ENCODE data around the gene FA2H.

FA2H gene

GRCh38 chr16:74760007-74760767 is 14.4 kb downstream of the FA2H start:
- H3K9me3 Mint-ChIP-seq: peaks cover 3% of the 10 kb centered on the region
- H3K36me3 Mint-ChIP-seq: peaks cover 8% of the 10 kb centered on the region
- no peak overlapping the region for H3K27ac Mint-ChIP-seq
- H3K27me3 Mint-ChIP-seq: peaks cover 2% of the 10 kb centered on the region
- H3K4me1 Mint-ChIP-seq: no peaks in the 10 kb centered on the region
- ATAC-seq (ENCODE audit: low read depth) (peak; percentile 55), DNase-seq (ENCODE audit: low spot score in 2 of 2) (no peak)
- no peak overlapping the region for H3K4me3 Mint-ChIP-seq

- peaks cover 3% of the 10 kb centered on the region for H3K9me3 Mint-ChIP-seq
- H3K27ac Mint-ChIP-seq: no peak overlapping the region
- no peak for ATAC-seq (ENCODE audit: low read depth)
- DNase-seq (ENCODE audit: low spot score in 2 of 2): no peak
- no peaks in the 10 kb centered on the region for H3K4me1 Mint-ChIP-seq
- no peak overlapping the region for H3K4me3 Mint-ChIP-seq
- H3K27me3 Mint-ChIP-seq: peaks cover 2% of the 10 kb centered on the region
- H3K36me3 Mint-ChIP-seq: peaks cover 8% of the 10 kb centered on the region
Observed at GRCh38 chr16:74759564-74759963, 15.1 kb downstream of the FA2H start.

- DNase-seq (ENCODE audit: low spot score in 2 of 2) (no peak), ATAC-seq (ENCODE audit: low read depth) (no peak)
- H3K27me3 Mint-ChIP-seq: no peaks in the 10 kb centered on the region
- no peaks in the 10 kb centered on the region for H3K4me1 Mint-ChIP-seq
- no peak overlapping the region for H3K27ac Mint-ChIP-seq
- no peak overlapping the region for H3K4me3 Mint-ChIP-seq
- H3K9me3 Mint-ChIP-seq: no peaks in the 10 kb centered on the region
- H3K36me3 Mint-ChIP-seq: peaks cover 4% of the 10 kb centered on the region
Observed at GRCh38 chr16:74758801-74759200, 15.8 kb downstream of the FA2H start.

GRCh38 chr16:74757349-74757748 is 17.3 kb downstream of the FA2H start:
- no peak overlapping the region for H3K27ac Mint-ChIP-seq
- DNase-seq (ENCODE audit: low spot score in 2 of 2) (no peak), ATAC-seq (ENCODE audit: low read depth) (no peak)
- H3K36me3 Mint-ChIP-seq: peaks cover 4% of the 10 kb centered on the region
- H3K4me3 Mint-ChIP-seq: no peak overlapping the region
- no peaks in the 10 kb centered on the region for H3K27me3 Mint-ChIP-seq
- no peaks in the 10 kb centered on the region for H3K9me3 Mint-ChIP-seq
- H3K4me1 Mint-ChIP-seq: no peaks in the 10 kb centered on the region

- ATAC-seq (ENCODE audit: low read depth): no peak
- Mint-ChIP-seq H3K27me3 (no peaks in the 10 kb centered on the region), H3K4me1 (no peaks in the 10 kb centered on the region), H3K4me3 (no peak overlapping the region), H3K36me3 (peaks cover 4% of the 10 kb centered on the region), H3K9me3 (no peaks in the 10 kb centered on the region), H3K27ac (no peak overlapping the region)
- no peak for DNase-seq (ENCODE audit: low spot score in 2 of 2)
Observed at GRCh38 chr16:74756203-74756602, 18.4 kb downstream of the FA2H start.

- H3K36me3 Mint-ChIP-seq: peaks cover 5% of the 10 kb centered on the region
- H3K27ac Mint-ChIP-seq: no peak overlapping the region
- H3K4me1 Mint-ChIP-seq: peaks cover 3% of the 10 kb centered on the region
- H3K27me3 Mint-ChIP-seq: peaks cover 1% of the 10 kb centered on the region
- ATAC-seq (ENCODE audit: low read depth) (no peak), DNase-seq (ENCODE audit: low spot score in 2 of 2) (no peak)
- no peaks in the 10 kb centered on the region for H3K9me3 Mint-ChIP-seq
- H3K4me3 Mint-ChIP-seq: no peak overlapping the region
Observed at GRCh38 chr16:74753180-74753579, 21.4 kb downstream of the FA2H start.

- H3K27ac Mint-ChIP-seq: no peak overlapping the region
- H3K36me3 Mint-ChIP-seq: peaks cover 5% of the 10 kb centered on the region
- no peak for ATAC-seq (ENCODE audit: low read depth)
- peaks cover 3% of the 10 kb centered on the region for H3K4me1 Mint-ChIP-seq
- H3K4me3 Mint-ChIP-seq: no peak overlapping the region
- H3K27me3 Mint-ChIP-seq: peaks cover 1% of the 10 kb centered on the region
- H3K9me3 Mint-ChIP-seq: no peaks in the 10 kb centered on the region
- no peak for DNase-seq (ENCODE audit: low spot score in 2 of 2)
Observed at GRCh38 chr16:74752756-74753155, 21.9 kb downstream of the FA2H start.

- H3K9me3 Mint-ChIP-seq: no peaks in the 10 kb centered on the region
- H3K36me3 Mint-ChIP-seq: peaks cover 5% of the 10 kb centered on the region
- H3K4me3 Mint-ChIP-seq: no peak overlapping the region
- no peak for ATAC-seq (ENCODE audit: low read depth)
- peaks cover 3% of the 10 kb centered on the region for H3K4me1 Mint-ChIP-seq
- H3K27ac Mint-ChIP-seq: no peak overlapping the region
- peaks cover 1% of the 10 kb centered on the region for H3K27me3 Mint-ChIP-seq
- no peak for DNase-seq (ENCODE audit: low spot score in 2 of 2)
Observed at GRCh38 chr16:74752258-74752657, 22.4 kb downstream of the FA2H start.

- ATAC-seq (ENCODE audit: low read depth) (no peak), DNase-seq (ENCODE audit: low spot score in 2 of 2) (no peak)
- Mint-ChIP-seq H3K27ac (no peak overlapping the region), H3K27me3 (peaks cover 1% of the 10 kb centered on the region), H3K36me3 (peaks cover 3% of the 10 kb centered on the region), H3K4me1 (peaks cover 3% of the 10 kb centered on the region), H3K9me3 (no peaks in the 10 kb centered on the region), H3K4me3 (no peak overlapping the region)
Observed at GRCh38 chr16:74751658-74752057, 23.0 kb downstream of the FA2H start.

GRCh38 chr16:74749291-74750055 is 25.1 kb downstream of the FA2H start:
- ATAC-seq (ENCODE audit: low read depth): no peak
- no peak overlapping the region for H3K4me3 Mint-ChIP-seq
- peaks cover 1% of the 10 kb centered on the region for H3K27me3 Mint-ChIP-seq
- H3K9me3 Mint-ChIP-seq: no peaks in the 10 kb centered on the region
- no peak overlapping the region for H3K27ac Mint-ChIP-seq
- peaks cover 3% of the 10 kb centered on the region for H3K4me1 Mint-ChIP-seq
- H3K36me3 Mint-ChIP-seq: peaks cover 1% of the 10 kb centered on the region
- no peak for DNase-seq (ENCODE audit: low spot score in 2 of 2)

GRCh38 chr16:74748616-74749026 is 26.0 kb downstream of the FA2H start:
- Mint-ChIP-seq H3K27me3 (peaks cover 1% of the 10 kb centered on the region), H3K4me1 (peaks cover 3% of the 10 kb centered on the region), H3K4me3 (no peak overlapping the region), H3K27ac (no peak overlapping the region), H3K36me3 (peaks cover 1% of the 10 kb centered on the region), H3K9me3 (no peaks in the 10 kb centered on the region)
- DNase-seq (ENCODE audit: low spot score in 2 of 2) (no peak), ATAC-seq (ENCODE audit: low read depth) (no peak)

- peaks cover 1% of the 10 kb centered on the region for H3K27me3 Mint-ChIP-seq
- peaks cover 3% of the 10 kb centered on the region for H3K4me1 Mint-ChIP-seq
- DNase-seq (ENCODE audit: low spot score in 2 of 2) (no peak), ATAC-seq (ENCODE audit: low read depth) (no peak)
- H3K4me3 Mint-ChIP-seq: no peak overlapping the region
- peaks cover 1% of the 10 kb centered on the region for H3K36me3 Mint-ChIP-seq
- no peak overlapping the region for H3K27ac Mint-ChIP-seq
- no peaks in the 10 kb centered on the region for H3K9me3 Mint-ChIP-seq
Observed at GRCh38 chr16:74747716-74748615, 26.7 kb downstream of the FA2H start.

GRCh38 chr16:74745926-74746325 is 28.7 kb downstream of the FA2H start:
- H3K9me3 Mint-ChIP-seq: no peaks in the 10 kb centered on the region
- ATAC-seq (ENCODE audit: low read depth) (no peak), DNase-seq (ENCODE audit: low spot score in 2 of 2) (no peak)
- H3K4me1 Mint-ChIP-seq: peaks cover 3% of the 10 kb centered on the region
- H3K4me3 Mint-ChIP-seq: no peak overlapping the region
- H3K36me3 Mint-ChIP-seq: peaks cover 1% of the 10 kb centered on the region
- no peak overlapping the region for H3K27ac Mint-ChIP-seq
- peaks cover 1% of the 10 kb centered on the region for H3K27me3 Mint-ChIP-seq

- H3K27ac Mint-ChIP-seq: no peak overlapping the region
- no peaks in the 10 kb centered on the region for H3K36me3 Mint-ChIP-seq
- ATAC-seq (ENCODE audit: low read depth) (no peak), DNase-seq (ENCODE audit: low spot score in 2 of 2) (no peak)
- no peaks in the 10 kb centered on the region for H3K27me3 Mint-ChIP-seq
- H3K9me3 Mint-ChIP-seq: no peaks in the 10 kb centered on the region
- no peak overlapping the region for H3K4me3 Mint-ChIP-seq
- H3K4me1 Mint-ChIP-seq: no peaks in the 10 kb centered on the region
Observed at GRCh38 chr16:74745109-74745615, 29.5 kb downstream of the FA2H start.
